ENCODE measurements around the gene ELP4.
"Not testable (repeated sequence)": the region's sequence is repeated elsewhere in the genome, so short reads cannot be mapped to it uniquely, and the experiment has no call there.

ELP4 gene

DNA sequence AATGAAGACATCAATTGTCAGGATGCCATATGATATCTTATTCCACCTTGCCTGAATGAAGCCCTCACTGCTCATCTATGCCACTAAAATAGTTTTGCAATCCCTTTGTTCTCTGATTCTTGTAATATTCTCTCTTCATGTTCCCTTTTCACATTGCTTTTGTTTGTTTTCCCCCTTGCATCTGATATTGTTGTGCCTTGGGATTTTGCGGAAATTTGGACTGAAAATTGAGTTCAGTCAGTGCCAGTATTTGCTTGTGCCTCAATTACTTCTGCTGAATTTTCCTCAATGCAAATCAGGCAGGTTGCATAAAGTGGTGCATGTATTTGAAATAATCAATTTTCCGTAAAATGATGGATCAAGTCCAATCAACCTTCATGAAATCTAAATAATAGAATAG is 203.3 kb downstream of the ELP4 start:
- no peak for DNase-seq

DNA sequence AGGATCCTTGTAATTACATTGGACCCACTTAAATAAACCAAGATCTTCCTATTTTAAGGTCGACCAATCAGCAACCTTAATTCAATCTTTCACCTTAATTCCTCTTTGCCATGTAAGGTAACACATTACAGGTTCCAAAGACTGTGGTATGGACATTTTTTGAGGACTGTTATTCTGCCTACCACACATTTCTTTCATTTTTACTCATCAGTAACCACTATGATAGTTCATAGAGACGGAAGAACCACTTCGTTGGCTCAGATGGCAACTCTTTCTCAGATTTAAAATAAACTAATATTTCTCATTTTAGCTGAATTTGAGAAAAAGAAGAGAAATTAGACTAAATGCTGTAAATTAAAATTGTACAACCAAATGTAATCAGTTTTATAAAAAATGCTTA is 205.3 kb downstream of the ELP4 start:
- no peak for DNase-seq

DNA sequence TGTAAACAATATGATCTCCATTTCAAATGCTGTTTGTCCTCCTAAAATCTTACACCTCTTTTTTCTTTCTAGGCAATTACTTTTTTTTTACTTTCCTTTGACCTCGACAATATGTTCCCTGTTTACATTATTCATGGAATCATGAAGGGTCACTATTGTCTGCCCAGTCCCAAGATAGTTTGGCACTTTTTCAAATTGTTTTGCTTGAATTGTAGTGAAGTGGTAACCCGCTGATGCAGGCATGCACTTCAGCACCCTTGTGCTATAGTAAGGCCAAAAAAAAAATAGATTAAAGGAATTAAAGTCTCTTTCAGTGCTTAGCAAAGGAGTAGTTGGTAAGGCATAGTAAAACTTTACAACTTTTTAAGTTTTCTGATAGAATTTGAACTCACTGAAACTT is 210.7 kb downstream of the ELP4 start:
- no peak for DNase-seq

DNA sequence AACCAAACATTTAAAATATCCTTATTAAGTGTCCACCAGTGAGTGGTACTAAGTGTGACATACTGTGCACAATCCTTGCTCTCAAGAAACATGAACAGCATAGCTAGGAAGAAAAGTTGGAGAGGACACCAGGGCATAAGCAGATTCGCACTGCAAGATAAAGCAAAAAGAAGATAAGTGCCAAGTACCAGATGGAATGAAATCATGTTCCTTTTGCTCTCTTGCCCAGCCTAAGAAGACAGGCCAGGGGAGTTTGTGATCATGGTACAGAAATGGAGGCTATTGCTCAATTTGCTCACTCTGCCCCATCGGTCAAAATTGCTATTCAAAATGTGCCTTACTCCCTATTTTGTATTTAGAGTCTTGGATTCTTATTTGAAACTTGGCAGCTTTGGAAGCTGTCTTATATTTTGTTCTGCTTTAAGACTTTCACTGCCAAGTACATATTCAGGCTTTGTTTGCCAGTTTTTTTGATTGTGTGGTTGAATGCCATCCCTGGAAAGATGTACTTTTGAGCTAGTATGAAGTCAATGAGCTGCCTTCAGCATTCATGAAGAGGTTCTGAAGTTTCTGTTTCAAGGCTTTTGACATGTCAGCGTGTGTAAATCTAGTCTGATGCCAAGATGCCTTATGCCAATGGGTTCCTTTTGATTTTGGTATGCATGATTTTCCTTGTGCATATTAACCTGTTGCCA is 211.3 kb downstream of the ELP4 start:
- DNase-seq: no peak

DNA sequence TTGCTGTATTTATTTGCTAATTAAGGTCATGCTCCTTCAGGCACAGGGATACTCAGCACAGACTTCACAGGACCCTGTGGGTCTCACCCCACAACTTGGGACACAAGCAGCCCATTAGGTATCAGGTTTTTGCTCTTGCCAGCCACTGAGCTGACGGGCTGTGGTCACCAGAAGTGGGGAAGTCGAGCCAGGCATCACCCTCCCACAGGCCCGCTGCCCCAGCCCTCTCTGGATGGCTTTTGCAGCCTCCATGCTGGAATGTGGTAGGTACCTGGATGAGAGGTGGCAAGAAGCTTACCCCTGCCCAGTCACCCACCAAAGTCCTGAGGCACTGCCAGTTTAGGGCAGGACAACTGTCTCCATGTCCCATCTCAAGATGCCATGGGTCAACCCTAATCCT is 213.2 kb downstream of the ELP4 start:
- DNase-seq: no peak

DNA sequence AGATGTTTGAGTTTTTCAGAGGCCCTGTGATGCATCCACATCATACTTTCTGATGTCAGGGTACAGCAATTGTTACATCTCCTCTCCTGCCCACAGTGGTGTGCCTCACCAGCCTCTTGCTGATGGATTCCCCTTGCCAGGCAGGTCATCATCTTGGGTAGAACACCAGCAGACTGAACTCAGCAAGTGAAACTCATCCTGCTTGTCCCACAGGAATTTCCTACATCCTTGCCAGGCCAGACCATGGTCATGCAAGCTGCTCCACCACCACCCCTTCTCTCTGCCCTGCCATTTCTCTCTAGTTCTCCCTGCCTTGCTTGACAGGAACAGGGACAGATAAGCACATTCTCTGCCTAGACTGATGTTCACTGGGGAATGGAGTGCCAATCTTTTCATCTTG is 215.6 kb downstream of the ELP4 start:
- no peak for DNase-seq

DNA sequence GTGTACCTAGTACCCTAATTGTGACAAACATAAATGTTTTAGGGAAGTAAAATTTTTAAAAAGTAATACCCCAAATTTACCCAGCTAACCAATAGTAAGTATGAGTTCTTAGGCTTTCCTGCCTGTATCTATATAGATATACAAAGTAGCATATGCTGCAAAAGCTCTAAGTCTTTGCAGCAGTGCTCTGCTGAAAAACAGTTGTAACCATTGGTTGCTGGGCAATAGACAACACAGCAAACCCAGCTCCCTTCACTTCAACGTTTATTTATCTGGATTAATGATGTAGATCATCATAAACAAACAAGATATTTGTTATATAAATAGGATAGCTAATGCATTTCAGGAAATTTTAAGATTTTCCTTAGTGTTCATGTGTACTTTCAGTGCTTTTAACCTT is 218.9 kb downstream of the ELP4 start:
- DNase-seq: no peak

DNA sequence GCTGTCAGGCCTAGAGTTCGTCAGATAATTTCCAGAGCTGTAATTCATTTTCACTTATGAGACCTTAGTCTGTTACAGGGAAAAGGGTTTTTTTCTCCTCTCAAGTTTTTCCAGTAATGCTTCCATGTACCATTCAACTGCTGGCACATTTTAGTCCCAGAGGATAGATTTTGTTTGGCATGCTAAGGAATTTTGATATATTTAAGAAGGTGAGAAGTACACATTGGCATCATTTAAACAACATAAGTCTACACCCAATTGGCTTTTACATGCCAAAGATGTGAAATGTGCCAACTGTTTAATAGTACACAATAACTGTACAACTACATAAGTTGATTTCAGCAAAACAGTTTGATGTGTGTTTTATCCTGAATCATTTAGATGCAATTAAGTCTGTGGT is 230.6 kb downstream of the ELP4 start:
- DNase-seq: no peak

DNA sequence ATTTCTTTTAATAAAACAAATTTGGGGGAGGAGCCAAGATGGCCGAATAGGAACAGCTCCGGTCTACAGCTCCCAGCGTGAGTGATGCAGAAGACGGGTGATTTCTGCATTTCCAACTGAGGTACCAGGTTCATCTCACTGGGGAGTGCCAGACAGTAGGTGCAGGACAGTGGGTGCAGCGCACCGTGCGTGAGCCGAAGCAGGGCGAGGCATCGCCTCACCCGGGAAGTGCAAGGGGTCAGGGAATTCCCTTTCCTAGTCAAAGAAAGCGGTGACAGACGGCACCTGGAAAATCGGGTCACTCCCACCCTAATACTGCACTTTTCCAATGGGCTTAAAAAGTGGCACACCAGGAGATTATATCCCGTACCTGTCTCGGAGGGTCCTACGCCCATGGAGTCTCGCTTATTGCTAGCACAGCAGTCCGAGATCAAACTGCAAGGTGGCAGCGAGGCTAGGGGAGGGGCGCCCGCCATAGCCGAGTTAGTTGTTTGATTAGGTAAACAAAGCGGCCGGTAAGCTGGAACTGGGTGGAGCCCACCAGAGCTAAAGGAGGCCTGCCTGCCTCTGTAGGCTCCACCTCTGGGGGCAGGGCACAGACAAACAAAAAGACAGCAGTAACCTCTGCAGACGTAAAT is 231.3 kb downstream of the ELP4 start:
- not testable (repeated sequence) for DNase-seq

DNA sequence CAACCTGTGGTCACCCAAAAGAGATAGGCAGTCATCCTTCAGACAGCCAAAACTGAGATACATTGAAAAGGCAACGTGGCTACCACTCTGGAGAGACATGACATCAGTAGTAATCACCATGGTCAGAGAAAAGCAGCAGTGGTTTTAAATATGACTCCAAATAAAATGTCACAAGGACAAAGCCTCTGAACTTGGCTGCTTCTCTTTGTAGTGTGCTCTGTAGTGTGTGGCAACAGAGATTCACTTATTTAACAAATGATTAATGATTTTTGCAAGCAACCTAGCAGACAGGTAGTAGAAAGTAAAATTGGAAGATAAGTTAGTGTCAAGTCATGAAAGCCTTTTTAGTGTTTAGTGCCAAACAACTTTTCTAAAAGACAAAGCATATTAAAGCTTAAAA is 238.0 kb downstream of the ELP4 start:
- no peak for DNase-seq

DNA sequence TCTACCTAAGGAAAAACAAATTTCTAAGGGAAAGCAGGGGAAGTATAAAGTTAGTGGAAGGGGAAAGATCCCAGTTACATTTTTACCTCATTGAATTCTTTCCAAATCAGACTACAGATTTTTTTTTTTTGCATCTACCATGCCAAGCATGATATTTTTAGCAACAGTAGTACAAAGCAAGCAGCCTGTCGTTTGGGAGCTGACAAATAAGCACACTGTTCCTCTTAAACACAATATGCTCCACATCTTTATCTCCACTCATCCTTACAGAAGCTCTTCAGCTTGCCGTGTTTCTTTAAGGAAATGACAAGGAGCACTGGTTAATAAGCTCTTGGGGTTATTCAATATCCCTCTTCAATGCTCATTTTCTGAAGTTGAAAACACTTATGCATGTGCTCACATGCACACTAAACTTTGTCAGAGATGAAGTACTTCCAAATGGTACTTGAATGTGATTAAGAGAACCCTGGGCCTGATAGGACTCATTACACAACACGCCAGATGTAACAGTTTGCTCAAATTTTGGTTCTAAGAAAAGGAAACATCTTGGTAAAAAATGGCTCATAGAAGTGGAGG is 247.8 kb downstream of the ELP4 start:
- peak; percentile 62 for DNase-seq

DNA sequence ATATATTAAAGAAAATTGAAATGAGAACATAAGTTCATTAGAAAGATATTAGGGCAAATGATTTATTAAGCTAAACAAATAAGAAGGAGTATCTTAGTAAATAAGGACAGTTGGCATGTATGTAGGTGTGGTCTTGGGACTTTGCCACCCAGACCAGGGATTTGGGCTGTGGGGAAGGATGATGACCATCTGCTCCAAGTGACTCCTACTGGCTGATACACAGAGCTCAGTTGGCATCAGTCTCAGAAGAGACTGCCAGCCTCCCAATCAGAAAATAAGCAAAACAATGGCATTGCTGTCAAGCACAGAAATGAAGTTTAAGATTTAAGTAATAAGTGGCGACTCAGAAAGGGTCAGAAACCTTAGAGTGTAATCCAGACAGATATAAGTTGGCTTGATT is 252.1 kb downstream of the ELP4 start:
- DNase-seq: no peak

DNA sequence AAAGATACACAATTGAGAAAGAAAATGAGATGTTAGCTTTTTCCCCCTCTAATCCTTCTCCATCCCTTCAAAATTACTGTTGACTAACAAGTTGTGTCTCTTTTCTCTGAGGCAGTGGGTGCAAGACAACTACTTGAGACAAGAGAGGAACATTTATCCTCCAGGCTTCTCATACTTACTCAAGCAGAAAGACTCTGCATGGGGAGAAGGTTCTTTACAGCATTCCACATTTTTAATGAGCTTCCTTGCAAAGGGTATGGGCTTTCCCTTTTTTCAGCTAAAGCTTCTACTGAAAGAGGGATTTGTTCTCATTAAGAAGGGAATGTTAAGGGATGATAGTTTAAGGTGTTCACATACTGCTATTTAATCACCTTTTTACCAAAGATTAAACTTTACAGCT is 253.7 kb downstream of the ELP4 start:
- no peak for DNase-seq

DNA sequence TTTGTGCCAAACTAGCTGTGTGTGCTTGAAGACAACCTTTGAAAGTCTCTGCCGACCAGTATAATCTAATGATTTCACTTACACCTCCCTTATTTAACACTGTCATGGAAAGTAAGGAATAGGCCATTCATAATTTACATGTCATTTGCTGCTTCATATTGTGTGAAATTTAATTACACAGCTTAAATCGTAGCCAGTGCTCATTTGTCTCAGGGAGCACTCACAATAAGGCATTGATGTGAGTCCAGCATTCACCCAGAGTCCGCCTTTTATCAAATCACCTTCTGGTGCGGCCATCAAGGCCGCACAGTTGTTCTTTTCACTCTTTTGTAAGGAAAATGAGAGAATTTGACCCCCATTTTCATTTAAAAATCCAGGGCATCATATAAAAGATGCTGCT is 254.7 kb downstream of the ELP4 start:
- no peak for DNase-seq

DNA sequence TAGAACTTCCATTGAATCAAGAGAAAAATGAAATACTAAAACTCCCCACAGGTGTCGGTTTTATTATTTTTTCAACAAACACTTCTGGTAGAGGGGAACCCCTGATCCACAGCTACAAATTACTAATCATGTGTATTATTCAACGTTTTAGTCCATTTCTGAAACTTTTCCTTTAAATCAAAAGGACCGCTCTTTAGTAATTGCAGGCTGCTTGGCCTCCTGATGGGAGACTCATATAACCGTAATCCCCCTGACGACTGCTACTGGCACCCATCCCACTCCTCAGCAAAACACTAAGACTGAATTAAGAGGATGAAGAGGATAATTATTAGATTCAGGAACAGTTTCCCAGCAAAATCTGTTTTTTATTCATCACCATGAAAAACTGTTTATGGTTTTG is 255.2 kb downstream of the ELP4 start:
- DNase-seq: no peak

DNA sequence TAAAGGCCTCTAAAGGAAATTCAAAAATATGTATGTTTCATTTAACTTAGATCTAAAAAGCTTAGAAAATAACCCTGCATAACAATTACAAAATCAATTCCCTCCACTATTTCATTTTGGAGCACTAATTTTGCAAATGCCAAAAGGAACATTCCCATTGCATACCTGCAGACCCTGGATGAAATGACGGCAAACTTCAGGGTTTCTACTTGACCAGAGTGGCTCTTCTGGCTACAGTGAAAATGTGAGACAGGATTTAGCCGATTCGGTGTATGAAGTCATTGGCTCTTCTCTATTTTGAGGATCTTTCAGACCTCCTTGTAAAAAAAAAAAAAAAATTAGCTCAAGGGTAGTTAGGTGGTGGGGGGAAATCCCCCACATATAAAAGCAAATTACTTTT is 257.5 kb downstream of the ELP4 start:
- no peak for DNase-seq

DNA sequence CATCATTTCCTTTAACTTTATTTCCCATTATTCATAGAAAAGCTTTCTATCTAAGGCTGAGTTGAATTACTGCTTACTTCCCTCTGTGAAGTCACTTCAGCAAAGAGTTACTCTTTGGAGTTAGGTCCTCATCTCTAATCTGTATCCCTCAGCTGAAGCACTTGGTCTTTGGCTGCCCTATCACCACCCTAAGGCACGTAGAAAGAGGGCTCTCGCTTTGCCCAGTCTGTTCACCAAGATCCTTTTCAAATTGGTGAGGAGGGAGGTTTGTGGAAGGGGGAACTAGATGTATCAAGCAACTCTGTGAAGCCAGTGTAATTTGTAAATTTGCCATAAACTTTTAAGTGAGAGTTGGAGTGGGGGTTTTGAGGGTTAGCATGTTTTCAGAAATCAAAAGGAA is 258.1 kb downstream of the ELP4 start:
- no peak for DNase-seq

DNA sequence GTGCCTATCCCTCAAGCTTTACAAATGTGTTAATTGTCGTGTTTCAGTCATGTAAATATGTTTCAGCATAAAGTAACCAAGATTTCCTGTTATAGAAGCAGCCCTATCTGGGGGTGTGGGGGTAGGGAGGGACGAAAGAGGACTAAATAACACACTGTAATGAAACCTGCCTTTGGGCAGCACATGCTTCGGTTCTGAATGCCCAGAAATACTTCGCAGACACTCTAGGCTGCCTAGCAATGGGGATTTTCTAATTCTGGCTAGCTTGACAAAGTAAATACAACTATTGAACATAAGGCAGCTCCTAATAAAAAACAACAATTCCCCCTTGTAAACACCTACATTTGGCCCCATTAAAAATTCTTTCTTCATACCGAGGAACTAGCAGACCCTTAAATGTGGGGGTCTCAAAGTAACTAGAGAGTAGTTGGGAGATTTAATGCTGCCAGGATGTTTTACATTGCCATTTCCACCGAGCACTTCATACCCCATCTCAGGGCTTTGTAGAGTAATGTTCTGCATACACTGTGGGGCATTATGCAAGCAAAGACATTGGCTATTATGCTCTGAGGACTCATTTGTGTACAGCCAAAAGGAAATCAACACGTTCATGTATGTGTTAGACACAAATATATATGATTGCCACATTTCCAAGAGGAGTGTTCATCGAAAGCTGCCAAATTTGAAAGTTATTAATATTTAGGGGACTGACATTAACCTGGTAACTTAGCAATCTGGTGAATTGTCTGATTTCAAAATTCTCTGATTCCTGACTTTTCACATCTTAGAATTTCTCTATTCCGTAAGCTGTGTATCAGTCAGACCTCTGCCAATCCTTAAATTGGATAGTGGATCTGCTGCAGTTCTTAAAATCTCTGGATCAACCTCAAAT is 259.4 kb downstream of the ELP4 start:
- DNase-seq: no peak

DNA sequence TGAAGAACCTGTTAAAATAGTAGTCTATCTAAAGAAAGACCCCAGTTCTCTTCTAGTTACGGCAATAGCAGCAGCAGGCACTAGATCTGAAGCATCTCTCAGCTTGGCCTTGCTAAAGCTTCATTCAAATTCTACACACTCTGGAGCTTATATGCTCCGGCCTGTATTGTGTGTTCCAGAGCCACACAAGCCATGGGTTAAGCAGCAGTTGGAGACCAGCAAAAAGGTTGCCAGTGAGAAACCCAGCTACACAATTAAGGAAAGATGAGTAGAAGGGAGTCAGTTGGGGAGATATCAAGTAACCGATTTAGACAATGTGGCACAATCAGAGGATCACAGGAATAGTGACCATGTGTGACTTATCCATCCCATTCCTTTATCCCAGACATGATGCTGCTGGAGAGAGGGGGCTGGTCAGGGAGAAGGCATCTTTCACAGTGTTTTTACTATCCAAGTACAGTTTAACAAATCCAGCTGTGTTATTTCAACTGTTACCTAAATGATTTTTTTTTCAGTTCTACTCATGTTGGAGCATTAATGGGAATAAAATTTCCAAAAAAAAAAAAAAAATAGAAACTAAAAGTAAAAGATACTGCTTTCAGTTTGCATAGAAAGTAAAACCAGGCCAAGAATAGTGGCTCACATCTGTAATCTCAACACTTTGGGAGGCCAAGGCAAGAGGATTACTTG is 260.6 kb downstream of the ELP4 start:
- no peak for DNase-seq

DNA sequence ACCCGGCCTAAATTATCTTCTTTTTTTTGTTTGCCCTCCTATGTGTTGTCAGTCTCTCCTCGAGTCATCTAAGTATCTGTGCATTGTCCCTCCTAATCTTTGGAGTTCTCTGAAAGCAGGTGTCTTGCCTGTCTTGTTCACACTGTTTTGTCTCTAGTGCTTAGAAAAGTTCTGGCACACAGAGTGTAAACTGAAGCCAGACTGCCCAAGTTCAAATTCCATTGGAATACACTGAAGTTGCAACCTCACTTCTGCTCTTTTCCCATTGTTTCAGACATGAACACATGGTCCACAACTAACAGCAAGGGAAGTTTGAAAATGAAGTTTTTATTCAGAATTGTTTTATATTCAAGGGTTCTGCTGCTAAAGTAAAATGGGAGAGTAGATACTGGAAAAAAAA is 262.8 kb downstream of the ELP4 start:
- no peak for DNase-seq

DNA sequence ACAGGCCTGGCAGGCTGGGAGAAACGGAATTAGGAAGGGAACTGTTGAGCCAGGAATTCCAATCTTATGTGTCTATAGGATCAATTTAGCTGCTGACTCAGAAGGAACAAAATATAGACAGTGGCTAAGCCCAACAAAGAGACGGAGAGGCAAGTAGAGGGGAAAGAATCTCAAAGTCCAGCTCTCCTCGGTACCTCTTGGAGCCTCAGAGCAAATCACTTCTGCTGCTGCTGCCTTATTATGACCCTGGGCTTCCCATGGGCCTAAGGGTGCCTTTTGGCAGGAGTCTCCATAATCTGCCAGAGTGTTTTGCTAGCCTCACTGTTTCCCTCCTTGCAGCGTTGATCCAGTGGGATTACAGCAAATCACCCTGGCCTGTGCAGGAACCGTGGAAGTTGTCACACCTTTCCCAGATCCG is 269.8 kb downstream of the ELP4 start:
- DNase-seq: no peak

DNA sequence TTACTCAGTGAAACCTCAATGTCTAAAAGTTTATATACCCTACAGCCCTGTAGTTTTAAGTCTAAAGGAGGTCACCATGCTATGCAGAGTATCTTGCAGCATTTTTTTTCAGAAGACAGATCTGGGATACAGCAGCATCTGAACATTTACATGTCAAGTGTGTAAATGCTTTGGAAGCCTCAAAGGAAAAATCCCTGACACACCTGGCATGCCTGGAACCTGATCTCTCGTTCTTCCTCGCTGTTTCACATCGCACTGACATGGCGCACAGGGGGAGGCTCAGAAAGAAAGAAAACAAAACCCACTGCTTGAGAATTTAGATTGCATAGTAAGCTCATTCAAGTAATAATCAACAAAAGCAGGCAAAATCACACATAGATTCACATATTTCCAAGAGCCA is 270.5 kb downstream of the ELP4 start:
- DNase-seq: no peak

DNA sequence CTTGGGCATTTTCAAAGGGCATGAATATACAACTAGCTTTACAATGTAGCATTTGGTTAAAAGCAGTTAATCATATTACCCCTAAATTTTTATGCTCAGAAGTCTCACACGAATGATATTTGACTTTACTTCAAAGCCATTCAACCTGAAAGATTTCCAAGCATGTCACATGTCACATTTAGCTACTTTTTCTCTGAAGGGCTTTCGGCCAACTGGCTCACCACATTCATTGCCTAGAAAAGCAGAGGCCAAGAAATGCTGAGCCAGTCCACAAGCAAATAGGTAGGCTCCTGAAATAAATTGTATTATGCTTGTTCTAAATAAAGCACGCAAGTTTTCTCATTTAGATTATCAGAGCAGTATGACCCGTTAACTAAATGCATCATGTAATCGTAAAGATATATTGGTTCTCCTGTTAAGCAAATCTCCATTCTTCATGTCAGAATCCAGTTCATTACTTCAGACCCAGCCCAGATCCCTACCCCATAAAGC is 271.0 kb downstream of the ELP4 start:
- no peak for DNase-seq

All from NCI-H1436 (cell line).